D721Med (cell line): Measurements from ENCODE around the gene HBS1L.

Experiments
- DNase-seq: peaks from one replicate; pipeline ENCODE4 v3.0.0; 2011; ENCODE audit warnings: low spot score; ENCODE audit not compliant: insufficient read length
- FAIRE-seq: peaks from 2 replicates; lab custom pipeline; 2011; peaks lifted over from hg19 to GRCh38; lab: Jason Lieb, UNC
- CTCF ChIP-seq: IDR thresholded peaks from 2 replicates; pipeline ENCODE4 v1.5.1; 2012; ENCODE audit warnings: mild to moderate bottlenecking, control low read depth; ENCODE audit not compliant: insufficient read depth; ENCODE audit errors: missing control alignments

Gene HBS1L

GRCh38 chr6:134932535-134933470 is 121.8 kb downstream of the HBS1L start:
- no peak for TF ChIP-seq CTCF
- no peak for FAIRE-seq

GRCh38 chr6:134932098-134932497 is 122.5 kb downstream of the HBS1L start:
- no peak for TF ChIP-seq CTCF
- DNase-seq: no peak
- FAIRE-seq: no peak

More at GRCh38 chr6:134932535-134933470, 121.8 kb downstream of the HBS1L start:
- no peak for DNase-seq

- FAIRE-seq: no peak
- DNase-seq: no peak
- no peak for TF ChIP-seq CTCF
Measured at GRCh38 chr6:134930463-134930862, 124.2 kb downstream of the HBS1L start.

GRCh38 chr6:134928151-134928900 is 126.3 kb downstream of the HBS1L start:
- DNase-seq (no peak), FAIRE-seq (no peak)
- TF ChIP-seq CTCF: no peak

- FAIRE-seq: no peak
- DNase-seq: no peak
- no peak for TF ChIP-seq CTCF
Measured at GRCh38 chr6:134925800-134926199, 128.8 kb downstream of the HBS1L start.

GRCh38 chr6:134921721-134922261 is 132.8 kb downstream of the HBS1L start:
- DNase-seq (no peak), FAIRE-seq (peak; percentile 90)
- no peak for TF ChIP-seq CTCF
